ENCODE data around the gene ZNF705A.

DNA sequence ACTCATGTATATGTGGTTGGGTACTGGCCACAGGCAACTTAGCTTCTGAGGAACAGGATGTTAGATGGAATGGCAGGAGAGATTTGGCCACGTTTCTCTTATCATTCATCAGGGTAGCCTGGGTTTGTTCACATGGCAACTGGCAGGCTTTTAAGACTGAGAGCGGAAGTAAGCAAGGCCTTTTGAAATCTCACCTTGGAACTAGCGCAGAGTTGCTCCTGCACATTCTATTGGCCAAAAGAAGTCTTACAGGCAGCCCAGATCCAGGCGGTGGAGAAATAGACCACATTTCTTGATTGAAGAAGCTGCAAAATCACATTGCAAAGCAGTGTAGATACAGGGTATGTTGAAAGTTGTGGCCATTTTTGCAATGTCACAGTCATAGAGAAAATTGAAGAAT lies 29.7 kb upstream of the ZNF705A start:
- TF ChIP-seq, protein P1, sequence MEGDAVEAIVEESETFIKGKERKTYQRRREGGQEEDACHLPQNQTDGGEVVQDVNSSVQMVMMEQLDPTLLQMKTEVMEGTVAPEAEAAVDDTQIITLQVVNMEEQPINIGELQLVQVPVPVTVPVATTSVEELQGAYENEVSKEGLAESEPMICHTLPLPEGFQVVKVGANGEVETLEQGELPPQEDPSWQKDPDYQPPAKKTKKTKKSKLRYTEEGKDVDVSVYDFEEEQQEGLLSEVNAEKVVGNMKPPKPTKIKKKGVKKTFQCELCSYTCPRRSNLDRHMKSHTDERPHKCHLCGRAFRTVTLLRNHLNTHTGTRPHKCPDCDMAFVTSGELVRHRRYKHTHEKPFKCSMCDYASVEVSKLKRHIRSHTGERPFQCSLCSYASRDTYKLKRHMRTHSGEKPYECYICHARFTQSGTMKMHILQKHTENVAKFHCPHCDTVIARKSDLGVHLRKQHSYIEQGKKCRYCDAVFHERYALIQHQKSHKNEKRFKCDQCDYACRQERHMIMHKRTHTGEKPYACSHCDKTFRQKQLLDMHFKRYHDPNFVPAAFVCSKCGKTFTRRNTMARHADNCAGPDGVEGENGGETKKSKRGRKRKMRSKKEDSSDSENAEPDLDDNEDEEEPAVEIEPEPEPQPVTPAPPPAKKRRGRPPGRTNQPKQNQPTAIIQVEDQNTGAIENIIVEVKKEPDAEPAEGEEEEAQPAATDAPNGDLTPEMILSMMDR (IDR thresholded peaks at IDR 0.05; ENCODE audit: insufficient read depth, low read length, poor library complexity, severe bottlenecking): no peak
- no peak for TF ChIP-seq EZH2phosphoT487 (conservative IDR thresholded peaks at IDR 0.05; ENCODE audit: low read length)

Data from SU-DHL-6 (cell line).